SU-DHL-6 (cell line): ENCODE results near the gene FBLN2.

Experiments
- EZH2phosphoT487 ChIP-seq: fragments of 200-600 bp; sonication (generic), shearing (Covaris generic); conservative IDR thresholded peaks from 2 replicates; pipeline ENCODE4 v1.6.1; 2018; ENCODE audit warnings: mild to moderate bottlenecking, antibody characterized with exemption, low read length, moderate library complexity, mixed read lengths
- TF ChIP-seq, protein P1 (sequence below): fragments of 200-600 bp; sonication (generic); IDR thresholded peaks from one replicate; pipeline ENCODE4 v1.5.1; 2017; ENCODE audit warnings: antibody characterized with exemption, mild to moderate bottlenecking, low read length, moderate library complexity; ENCODE audit not compliant: insufficient read depth, poor library complexity, severe bottlenecking

GRCh38 chr3:13659221-13659969 lies 110.5 kb downstream of the FBLN2 start:
- TF ChIP-seq, protein P1, sequence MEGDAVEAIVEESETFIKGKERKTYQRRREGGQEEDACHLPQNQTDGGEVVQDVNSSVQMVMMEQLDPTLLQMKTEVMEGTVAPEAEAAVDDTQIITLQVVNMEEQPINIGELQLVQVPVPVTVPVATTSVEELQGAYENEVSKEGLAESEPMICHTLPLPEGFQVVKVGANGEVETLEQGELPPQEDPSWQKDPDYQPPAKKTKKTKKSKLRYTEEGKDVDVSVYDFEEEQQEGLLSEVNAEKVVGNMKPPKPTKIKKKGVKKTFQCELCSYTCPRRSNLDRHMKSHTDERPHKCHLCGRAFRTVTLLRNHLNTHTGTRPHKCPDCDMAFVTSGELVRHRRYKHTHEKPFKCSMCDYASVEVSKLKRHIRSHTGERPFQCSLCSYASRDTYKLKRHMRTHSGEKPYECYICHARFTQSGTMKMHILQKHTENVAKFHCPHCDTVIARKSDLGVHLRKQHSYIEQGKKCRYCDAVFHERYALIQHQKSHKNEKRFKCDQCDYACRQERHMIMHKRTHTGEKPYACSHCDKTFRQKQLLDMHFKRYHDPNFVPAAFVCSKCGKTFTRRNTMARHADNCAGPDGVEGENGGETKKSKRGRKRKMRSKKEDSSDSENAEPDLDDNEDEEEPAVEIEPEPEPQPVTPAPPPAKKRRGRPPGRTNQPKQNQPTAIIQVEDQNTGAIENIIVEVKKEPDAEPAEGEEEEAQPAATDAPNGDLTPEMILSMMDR, result no peak
- TF ChIP-seq EZH2phosphoT487, result no peak
